MCF 10A (cell line): Measurements from ENCODE around the gene COL10A1. TPM values are rescaled to one million over a fixed set of nuclear protein-coding genes. Genes with fewer than 3 reads are reported as not detected.

Experiments used
- BruUV-seq: library from RNA; stranded (reverse); fragments of 400-500 nt; replicated peaks from 2 replicates; lab custom pipeline; 2021; lab: Mats Ljungman, UMichigan
- CTCF ChIA-PET: fragments of 300-600 bp; sonication (Branson Sonifier 250); formaldehyde crosslinking; extraction: SDS; loops from one replicate; lab custom pipeline; 2021; ENCODE audit warnings: antibody characterized with exemption, inconsistent platforms; lab: Yijun Ruan, JAX
- POLR2A ChIA-PET: fragments of 300-600, 350-650 bp; sonication (Branson Sonifier 250); formaldehyde crosslinking; extraction: SDS; loops from one replicate; lab custom pipeline; 2020; ENCODE audit warnings: antibody characterized with exemption, inconsistent platforms; lab: Yijun Ruan, JAX
- DNase-seq: peaks from one replicate; pipeline ENCODE4 v3.0.0-alpha.2; 2018; ENCODE audit not compliant: unreplicated experiment
- H3K27ac Mint-ChIP-seq: one replicate; pipeline ENCODE4 v1.8.0; 2022; ENCODE audit warnings: mild to moderate bottlenecking, low read depth, mixed read lengths; ENCODE audit not compliant: unreplicated experiment
- H3K27me3 Mint-ChIP-seq: one replicate; pipeline ENCODE4 v1.8.0; 2022; ENCODE audit warnings: mixed read lengths; ENCODE audit not compliant: insufficient read depth, unreplicated experiment
- H3K36me3 Mint-ChIP-seq: one replicate; pipeline ENCODE4 v1.8.0; 2022; ENCODE audit warnings: mild to moderate bottlenecking, moderate library complexity, mixed read lengths; ENCODE audit not compliant: insufficient read depth, unreplicated experiment
- H3K4me1 Mint-ChIP-seq: one replicate; pipeline ENCODE4 v1.8.0; 2022; ENCODE audit warnings: mixed read lengths; ENCODE audit not compliant: insufficient read depth, unreplicated experiment
- H3K4me3 Mint-ChIP-seq: one replicate; pipeline ENCODE4 v1.8.0; 2022; ENCODE audit warnings: mild to moderate bottlenecking, moderate library complexity, mixed read lengths; ENCODE audit not compliant: unreplicated experiment
- H3K9me3 Mint-ChIP-seq: one replicate; pipeline ENCODE4 v1.8.0; 2022; ENCODE audit warnings: mixed read lengths; ENCODE audit not compliant: unreplicated experiment
- CTCF ChIP-seq: fragments of 200-600 bp; IDR thresholded peaks from one replicate; pipeline ENCODE4 v1.8.0; 2022; ENCODE audit warnings: antibody characterized with exemption, mild to moderate bottlenecking; ENCODE audit not compliant: unreplicated experiment
- intact Hi-C: fragments of 100-400 bp; cut with micrococcal nuclease; formaldehyde crosslinking; loops from 2 replicates; pipeline ENCODE4 v1.14.1; 2022
- total RNA-seq: library from RNA; stranded (reverse); gene quantifications from 2 replicates; pipeline ENCODE4 v1.2.3, GENCODE V29; 2022

COL10A1 gene
- total RNA-seq, 1 experiment from 2014 or later = not detected

- H3K4me3 Mint-ChIP-seq = no peak overlapping the region
- ChIA-PET POLR2A (no interaction called here), CTCF (no interaction called here)
- H3K36me3 Mint-ChIP-seq = no peaks in the 10 kb centered on the region
- H3K27me3 Mint-ChIP-seq = no peaks in the 10 kb centered on the region
- DNase-seq = no peak
- intact Hi-C loops = no loop called here
- BruUV-seq = no TSS peak
- no peaks in the 10 kb centered on the region for H3K9me3 Mint-ChIP-seq
- H3K4me1 Mint-ChIP-seq = no peaks in the 10 kb centered on the region
- no peak overlapping the region for H3K27ac Mint-ChIP-seq
- no peak for TF ChIP-seq CTCF
These were observed 29.0 kb upstream of the COL10A1 start for GRCh38 chr6:116154887-116155286.

DNA sequence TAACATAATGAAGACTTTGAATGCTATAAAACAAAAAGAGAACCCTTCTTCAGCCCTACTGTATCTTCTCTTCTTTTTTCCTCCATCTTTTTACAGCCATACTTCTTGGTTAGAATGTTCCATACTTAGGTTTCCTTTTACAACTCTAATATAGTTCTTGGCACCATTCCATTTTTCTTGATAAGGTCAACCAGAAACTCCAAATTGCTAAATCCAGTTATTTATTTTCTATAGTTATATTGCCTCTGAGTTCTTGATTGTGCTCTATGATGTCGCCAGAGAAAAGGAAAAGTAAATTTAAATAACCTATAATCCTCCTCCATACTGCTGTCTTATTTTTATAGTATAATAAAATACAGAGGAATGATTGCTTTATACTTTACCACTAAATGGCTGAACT is 26.7 kb upstream of the COL10A1 start:
- no TSS peak for BruUV-seq

GRCh38 chr6:116145803-116146675 is 20.1 kb upstream of the COL10A1 start:
- Mint-ChIP-seq H3K4me1 (no peaks in the 10 kb centered on the region), H3K9me3 (no peaks in the 10 kb centered on the region), H3K36me3 (no peaks in the 10 kb centered on the region), H3K27ac (no peak overlapping the region), H3K27me3 (no peaks in the 10 kb centered on the region), H3K4me3 (no peak overlapping the region)
- CTCF ChIA-PET = interaction anchor here (0.5 to 0.6 kb wide), 2 partner anchors 108 to 235 kb away, joined by 3 read pairs; no protein-coding TSS in a partner anchor
- intact Hi-C loops = no loop called here
- DNase-seq = no peak
- no TSS peak for BruUV-seq
- POLR2A ChIA-PET = no interaction called here
- no peak for TF ChIP-seq CTCF

More for the DNA sequence above, 26.7 kb upstream of the COL10A1 start:
- CTCF ChIA-PET = no interaction called here
- intact Hi-C loops = no loop called here
- H3K36me3 Mint-ChIP-seq = no peaks in the 10 kb centered on the region
- H3K27ac Mint-ChIP-seq = no peak overlapping the region
- H3K4me1 Mint-ChIP-seq = no peaks in the 10 kb centered on the region
- TF ChIP-seq CTCF = no peak
- no peak for DNase-seq
- no peak overlapping the region for H3K4me3 Mint-ChIP-seq
- POLR2A ChIA-PET = interaction anchor here (0.6 kb wide), 1 partner anchor 52 kb away, joined by 3 read pairs; the partner anchor contains the start of gene NT5DC1
- H3K27me3 Mint-ChIP-seq = no peaks in the 10 kb centered on the region
- no peaks in the 10 kb centered on the region for H3K9me3 Mint-ChIP-seq

DNA sequence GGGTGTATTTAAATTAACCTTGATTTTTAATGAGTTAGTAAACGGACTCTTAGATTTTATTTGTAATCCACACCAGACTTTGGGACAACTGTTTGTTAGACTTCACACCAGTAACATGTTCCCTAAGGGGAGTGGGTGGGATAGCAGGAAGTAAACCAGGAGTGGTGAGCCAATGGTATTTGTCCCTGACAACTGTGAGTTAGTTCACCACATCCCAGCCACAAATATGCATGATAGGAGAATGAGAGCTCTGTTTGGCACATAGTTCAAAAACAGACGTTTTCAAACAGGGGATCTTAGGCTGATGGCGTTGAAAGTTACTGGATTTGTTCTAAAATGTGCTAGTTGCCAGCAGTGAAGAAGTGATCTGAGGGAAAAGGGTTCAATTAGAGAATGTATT is 18.7 kb upstream of the COL10A1 start:
- no peak overlapping the region for H3K27ac Mint-ChIP-seq

More for the DNA sequence above, 18.7 kb upstream of the COL10A1 start:
- intact Hi-C loops = no loop called here
- H3K27me3 Mint-ChIP-seq = no peaks in the 10 kb centered on the region
- ChIA-PET CTCF (interaction anchor here (0.6 to 1.0 kb wide), 2 partner anchors 11 to 23 kb away, joined by 3 to 5 read pairs; no protein-coding TSS in a partner anchor), POLR2A (no interaction called here)
- H3K36me3 Mint-ChIP-seq = no peaks in the 10 kb centered on the region
- BruUV-seq = no TSS peak
- H3K4me3 Mint-ChIP-seq = no peak overlapping the region
- no peaks in the 10 kb centered on the region for H3K9me3 Mint-ChIP-seq
- H3K4me1 Mint-ChIP-seq = no peaks in the 10 kb centered on the region
- no peak for DNase-seq
- no peak for TF ChIP-seq CTCF
